AG09319 (cell line): Measurements from ENCODE around the gene ZSWIM6.

ENCODE experiments used
- DNase-seq: peaks from one replicate; pipeline ENCODE4 v3.0.0-alpha.2; 2010; ENCODE audit warnings: low read depth; ENCODE audit errors: extremely low read depth
- TF ChIP-seq, protein P1 (sequence below): IDR thresholded peaks from 2 replicates; pipeline ENCODE4 v1.5.1; 2011; ENCODE audit warnings: low read depth, mild to moderate bottlenecking, inconsistent platforms, low read length, moderate library complexity

Gene ZSWIM6

DNA sequence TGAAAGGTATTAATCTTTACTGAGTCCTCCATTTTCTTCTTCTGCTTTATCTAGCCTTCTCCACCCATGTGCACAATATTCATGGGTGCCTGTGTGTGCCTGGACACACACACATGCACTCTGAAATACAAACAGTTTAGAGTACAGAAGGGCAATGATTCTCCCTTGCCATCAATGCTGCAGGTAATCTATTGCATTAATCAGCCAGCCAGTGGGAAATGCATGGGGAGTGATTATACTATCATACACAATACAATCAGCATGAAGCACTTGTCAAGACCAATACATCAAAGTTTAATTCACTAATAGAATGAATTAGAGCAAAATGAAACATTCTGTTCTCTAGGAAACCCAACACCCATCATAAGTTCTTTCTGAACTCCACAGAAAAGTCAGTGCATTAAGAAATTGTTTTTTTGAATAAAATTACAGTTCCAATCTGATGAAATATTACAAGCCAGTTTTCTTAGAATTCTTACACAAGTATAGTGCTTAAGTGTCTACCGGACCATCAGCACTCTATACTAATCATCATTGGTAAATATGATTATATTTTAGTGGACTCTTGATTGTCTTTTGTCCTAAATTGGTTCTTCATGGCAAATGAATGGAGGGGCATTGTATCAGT is 172.2 kb downstream of the ZSWIM6 start:
- DNase-seq, result no peak
- TF ChIP-seq, protein P1, sequence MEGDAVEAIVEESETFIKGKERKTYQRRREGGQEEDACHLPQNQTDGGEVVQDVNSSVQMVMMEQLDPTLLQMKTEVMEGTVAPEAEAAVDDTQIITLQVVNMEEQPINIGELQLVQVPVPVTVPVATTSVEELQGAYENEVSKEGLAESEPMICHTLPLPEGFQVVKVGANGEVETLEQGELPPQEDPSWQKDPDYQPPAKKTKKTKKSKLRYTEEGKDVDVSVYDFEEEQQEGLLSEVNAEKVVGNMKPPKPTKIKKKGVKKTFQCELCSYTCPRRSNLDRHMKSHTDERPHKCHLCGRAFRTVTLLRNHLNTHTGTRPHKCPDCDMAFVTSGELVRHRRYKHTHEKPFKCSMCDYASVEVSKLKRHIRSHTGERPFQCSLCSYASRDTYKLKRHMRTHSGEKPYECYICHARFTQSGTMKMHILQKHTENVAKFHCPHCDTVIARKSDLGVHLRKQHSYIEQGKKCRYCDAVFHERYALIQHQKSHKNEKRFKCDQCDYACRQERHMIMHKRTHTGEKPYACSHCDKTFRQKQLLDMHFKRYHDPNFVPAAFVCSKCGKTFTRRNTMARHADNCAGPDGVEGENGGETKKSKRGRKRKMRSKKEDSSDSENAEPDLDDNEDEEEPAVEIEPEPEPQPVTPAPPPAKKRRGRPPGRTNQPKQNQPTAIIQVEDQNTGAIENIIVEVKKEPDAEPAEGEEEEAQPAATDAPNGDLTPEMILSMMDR, result no peak

DNA sequence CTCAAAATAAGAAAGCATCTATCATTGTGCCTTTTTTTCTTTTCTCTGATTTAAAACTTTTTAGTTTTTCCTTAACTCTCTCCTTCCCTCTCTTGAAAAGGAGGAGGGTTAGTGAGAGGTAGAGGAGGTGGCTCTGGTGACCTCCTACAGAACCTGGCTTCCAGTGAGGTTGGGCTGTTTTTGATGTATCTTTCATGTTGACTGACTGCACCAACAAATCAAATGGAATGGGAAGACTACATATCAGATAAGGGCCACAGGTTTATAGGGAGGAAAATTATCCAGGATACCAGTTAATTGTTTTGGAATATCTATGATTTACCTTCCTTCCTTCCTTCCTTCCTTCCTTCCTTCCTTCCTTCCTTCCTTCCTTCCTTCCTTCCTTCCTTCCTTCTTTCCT is 173.2 kb downstream of the ZSWIM6 start:
- no peak for DNase-seq
- TF ChIP-seq, protein P1, result no peak

DNA sequence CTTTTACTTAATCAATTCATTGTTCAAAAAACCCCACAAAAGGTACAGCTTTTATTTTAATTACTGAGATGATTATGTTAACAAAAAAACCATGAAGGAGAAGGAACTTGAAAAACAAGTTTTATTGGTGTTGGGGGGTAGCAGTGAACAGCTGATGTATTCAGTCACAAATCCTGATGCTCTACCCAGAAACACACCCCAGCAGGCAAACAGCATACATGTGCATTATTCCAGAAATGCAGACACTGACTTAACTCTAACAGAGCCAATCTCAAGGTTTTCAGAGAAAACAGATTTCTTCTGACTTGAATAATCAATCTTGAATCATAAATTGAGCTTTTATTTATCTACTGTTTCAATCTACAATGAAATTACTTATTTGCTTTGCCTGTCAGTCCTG is 175.2 kb downstream of the ZSWIM6 start:
- no peak for DNase-seq
- TF ChIP-seq, protein P1, result no peak

DNA sequence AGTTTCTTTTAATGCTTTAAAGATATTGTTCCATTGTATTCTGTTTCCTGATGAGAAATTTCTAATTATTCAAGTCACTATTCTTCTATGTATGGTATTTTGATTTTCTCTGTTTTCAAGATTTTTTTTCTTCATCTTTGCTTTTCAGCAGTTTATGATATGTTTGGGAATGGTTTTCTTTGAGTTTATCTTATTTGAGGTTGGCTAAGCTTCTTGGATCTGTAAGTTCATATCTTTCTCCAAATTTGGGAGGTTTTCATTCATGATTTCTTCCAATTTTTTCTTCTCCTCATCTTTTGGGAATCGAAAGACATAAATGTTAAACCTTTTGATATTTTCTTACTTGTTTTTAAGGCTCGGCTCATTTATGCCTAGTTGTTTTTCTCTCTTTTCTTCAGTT is 184.9 kb downstream of the ZSWIM6 start:
- TF ChIP-seq, protein P1, result no peak
- DNase-seq, result no peak

DNA sequence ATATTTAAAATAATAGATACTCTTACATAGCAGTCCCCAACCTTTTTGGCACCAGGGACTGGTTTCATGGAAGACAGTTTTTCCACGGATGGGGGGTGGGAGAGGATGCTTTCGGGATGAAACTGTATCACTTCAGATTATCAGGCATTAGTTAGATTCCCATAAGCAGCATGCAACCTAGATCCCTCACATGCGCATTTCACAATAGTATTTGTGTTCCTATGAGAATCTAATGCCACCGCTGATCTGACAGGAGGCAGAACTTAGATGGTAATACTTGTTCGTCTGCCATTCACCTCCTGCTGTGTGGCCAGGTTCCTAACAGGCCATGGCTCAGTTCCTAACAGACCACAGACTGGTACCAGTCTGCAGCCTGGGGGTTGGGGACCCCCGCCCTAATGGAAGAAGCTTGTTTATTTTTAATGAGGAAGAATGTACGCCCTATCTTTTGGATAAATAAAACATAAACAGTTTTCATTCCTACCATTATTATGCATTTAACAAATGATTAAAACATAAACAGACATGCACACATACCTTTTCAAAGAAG is 187.7 kb downstream of the ZSWIM6 start:
- no peak for DNase-seq
- TF ChIP-seq, protein P1, result no peak

DNA sequence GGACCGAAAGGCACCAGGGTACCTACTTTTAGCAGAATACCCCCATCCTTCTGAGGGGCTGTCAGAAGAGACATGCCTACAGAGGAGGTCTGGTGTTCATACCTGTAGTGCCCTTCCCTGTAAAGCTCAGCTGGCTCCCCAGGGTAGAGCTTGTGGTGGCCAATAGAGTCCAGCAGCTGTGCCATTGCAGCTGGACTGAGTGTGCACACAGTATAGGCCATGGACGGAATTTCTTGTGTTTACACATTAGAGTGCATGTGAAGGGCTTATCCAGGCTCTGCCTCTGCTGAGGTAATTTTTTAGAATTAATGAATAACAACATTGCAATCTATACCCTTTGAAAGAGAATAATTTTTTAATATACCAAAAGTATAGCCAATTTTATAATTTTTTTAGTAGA is 191.0 kb downstream of the ZSWIM6 start:
- TF ChIP-seq, protein P1, result no peak
- no peak for DNase-seq

DNA sequence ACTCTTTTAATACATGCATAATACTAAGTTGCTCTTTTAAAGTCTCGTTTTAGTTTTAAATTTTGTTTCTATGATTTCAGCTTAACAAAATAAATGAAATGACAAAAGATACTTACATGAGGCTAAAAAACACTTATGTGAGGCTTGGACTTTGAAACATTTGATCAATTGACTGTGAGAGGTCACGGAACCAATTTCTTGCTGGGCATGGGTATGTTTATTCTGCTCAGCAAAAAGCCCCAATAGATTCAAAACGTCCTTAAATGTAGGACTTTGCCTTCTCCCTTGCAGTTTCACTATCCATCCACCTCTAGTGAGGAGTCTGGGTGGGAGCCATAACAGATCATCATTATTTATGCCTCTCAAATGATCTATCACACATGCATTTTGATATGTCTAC is 191.9 kb downstream of the ZSWIM6 start:
- DNase-seq, result no peak
- TF ChIP-seq, protein P1, result no peak
